Right cardiac atrium (tissue), 5 donors: ENCODE data around the gene CDC42SE1. TPM values are rescaled to one million over a fixed set of nuclear protein-coding genes. Genes with fewer than 3 reads are reported as not detected.
"Not testable (repeated sequence)": the region's sequence is repeated elsewhere in the genome, so short reads cannot be mapped to it uniquely, and the experiment has no call there.

ENCODE experiments used
- ATAC-seq, 2 donors: fragments of 200-7000 bp; cut with Tn5 transposase; one replicate each; pipeline versions ENCODE4 v1.8.0 to v1.9.1; 2020; ENCODE audit warnings: moderate library complexity in 2 of 2, mild to moderate bottlenecking in 1 of 2
- DNase-seq, 3 donors: peaks; one replicate each; pipeline ENCODE4 v3.0.0-alpha.2; 2020
- H3K27ac ChIP-seq: one replicate; pipeline ENCODE4 v1.5.1; 2013; ENCODE audit warnings: mild to moderate bottlenecking, low read length, control low read depth, moderate library complexity
- H3K27me3 ChIP-seq: one replicate; pipeline ENCODE4 v1.6.1; 2013; ENCODE audit not compliant: control insufficient read depth, insufficient read depth
- H3K4me1 ChIP-seq: one replicate; pipeline ENCODE4 v1.6.1; 2013; ENCODE audit warnings: low read length; ENCODE audit not compliant: control insufficient read depth, insufficient read depth
- H3K4me3 ChIP-seq: one replicate; pipeline ENCODE4 v1.5.1; 2013; ENCODE audit warnings: low read length, control low read depth
- H3K9me3 ChIP-seq: one replicate; pipeline ENCODE4 v1.6.1; 2013; ENCODE audit warnings: low read length; ENCODE audit not compliant: control insufficient read depth
- WGBS: extraction: QIAGEN DNeasy Blood & Tissue Kit; methylation state at CpG from one replicate; pipeline ENCODE4 v1.1.7; 2013; 5-methylcytosine and 5-hydroxymethylcytosine counted together
- intact Hi-C, 4 donors: fragments of 100-400 bp; cut with DNase I; formaldehyde crosslinking; loops; one replicate each; pipeline versions ENCODE4 v1.11.0 to v1.14.0; 2022 to 2023
- long read RNA-seq, 4 donors: library from polyadenylated mRNA; unstranded; transcript quantifications; one replicate each; pipeline ENCODE4 v2.0.0, GENCODE V29; 2020 to 2021
- polyA plus RNA-seq: library from polyadenylated mRNA; stranded (reverse); fragments of 200-250 nt; gene quantifications from one replicate; pipeline ENCODE4 v1.2.3, GENCODE V29; 2013
- total RNA-seq, 4 donors: library from RNA; stranded (reverse); fragmentation: NEBNext Ultra II Directional; extraction: Animal tissue kit (Norgen Biotek cat#: 25700); gene quantifications; one replicate each; pipeline ENCODE4 v1.2.1, GENCODE V29; 2021
- donor health status: healthy with polysubstance abuse.
- donor health status: DM: no; HTN: yes; CAD: no.
- donor health status: DM: no; HTN: no; CAD: no.
- donor health status: DM: no; HTN: yes; CAD: no; lungs with severe emphysema.
- donor health status: DM: yes; HTN: yes; CAD: no.

CDC42SE1 gene
- total RNA-seq (10 to 100 TPM; 34.7 to 53.6 (median 36.6) TPM), polyA plus RNA-seq (27.9 TPM)
- long read RNA-seq, donor 1, transcript CDC42SE1-201 (5 exons, 3,045 nt), result major isoform, 19 of 41 reads
- long read RNA-seq, donor 1, transcript CDC42SE1-207 (6 exons, 3,181 nt), result minor isoform, 6 of 41 reads
- long read RNA-seq, donor 1, partial matches to known transcripts, result 3 of 41 reads
- long read RNA-seq, donor 1, other reads (novel, unspliced or antisense), result 13 of 41 reads
- long read RNA-seq, donor 2, transcript CDC42SE1-201 (5 exons, 3,045 nt), result major isoform, 6 of 16 reads
- long read RNA-seq, donor 2, partial matches to known transcripts, result 0 of 16 reads
- long read RNA-seq, donor 2, other reads (novel, unspliced or antisense), result 7 of 16 reads
- long read RNA-seq, donor 3, transcript CDC42SE1-207 (6 exons, 3,181 nt), result minor isoform, 16 of 96 reads
- long read RNA-seq, donor 3, transcript CDC42SE1-201 (5 exons, 3,045 nt), result major isoform, 42 of 96 reads
- long read RNA-seq, donor 3, partial matches to known transcripts, result 12 of 96 reads
- long read RNA-seq, donor 3, other reads (novel, unspliced or antisense), result 26 of 96 reads
- long read RNA-seq, donor 4, transcript CDC42SE1-201 (5 exons, 3,045 nt), result major isoform, 6 of 16 reads
- long read RNA-seq, donor 4, partial matches to known transcripts, result 1 of 16 reads
- long read RNA-seq, donor 4, other reads (novel, unspliced or antisense), result 5 of 16 reads

- Histone ChIP-seq H3K27ac (peak within 1 kb of the TSS; percentile 86), H3K27me3 (no peaks in the 10 kb centered on the region), H3K4me3 (peak within 1 kb of the TSS; percentile 84), H3K4me1 (peaks cover 12% of the 10 kb centered on the region), H3K9me3 (no peaks in the 10 kb centered on the region)
- DNase-seq, result peak; percentile 89 to 95 (median 94)
- under 1% methylated on average over 58 of the region's 58 CpGs for WGBS
- ATAC-seq, result peak; percentile 94
- intact Hi-C loops, result loop anchor here in 1 of 4 donors (10.0 kb wide), 1 partner anchor 55 kb away; the partner anchor contains the start of genes MINDY1 and PRUNE1
Measured at GRCh38 chr1:151059109-151060006, at the start of gene CDC42SE1. Gene CDC42SE1, minus strand, starts transcription at chr1:151059622. Its CDS starts 3,892 bp downstream, at chr1:151055730.

- WGBS, result 94% methylated on average over 5 of the region's 5 CpGs
Measured at GRCh38 chr1:151108331-151108730, 48.9 kb upstream of the CDC42SE1 start.

GRCh38 chr1:151106894-151107293 lies 47.5 kb upstream of the CDC42SE1 start:
- no peak overlapping the region for H3K4me3 ChIP-seq
- no peak for ATAC-seq
- no peaks in the 10 kb centered on the region for H3K27me3 ChIP-seq
- H3K9me3 ChIP-seq, result no peaks in the 10 kb centered on the region
- intact Hi-C loops, result loop anchor here in 1 of 4 donors (10.0 kb wide), 1 partner anchor 48 kb away; the partner anchor contains the start of gene TNFAIP8L2
- WGBS, result 60% methylated on average over 2 of the region's 2 CpGs
- no peaks in the 10 kb centered on the region for H3K4me1 ChIP-seq
- no peak overlapping the region for H3K27ac ChIP-seq
- DNase-seq, result no peak

More at GRCh38 chr1:151108331-151108730, 48.9 kb upstream of the CDC42SE1 start:
- H3K4me3 ChIP-seq, result no peak overlapping the region
- no peaks in the 10 kb centered on the region for H3K27me3 ChIP-seq
- DNase-seq (no peak), ATAC-seq (no peak)
- H3K4me1 ChIP-seq, result no peaks in the 10 kb centered on the region
- intact Hi-C loops, result loop anchor here in 1 of 4 donors (10.0 kb wide), 1 partner anchor 46 kb away; the partner anchor contains the start of gene TNFAIP8L2
- no peak overlapping the region for H3K27ac ChIP-seq
- no peaks in the 10 kb centered on the region for H3K9me3 ChIP-seq

- Histone ChIP-seq H3K4me1 (no peaks in the 10 kb centered on the region), H3K4me3 (no peak overlapping the region), H3K9me3 (no peaks in the 10 kb centered on the region), H3K27me3 (no peaks in the 10 kb centered on the region), H3K27ac (no peak overlapping the region)
- intact Hi-C loops, result loop anchor here in 1 of 4 donors (10.0 kb wide), 1 partner anchor 50 kb away; the partner anchor contains the start of gene TNFAIP8L2
- ATAC-seq (no peak), DNase-seq (no peak)
Measured at GRCh38 chr1:151104630-151105029, 45.2 kb upstream of the CDC42SE1 start.

- Histone ChIP-seq H3K4me3 (no peak overlapping the region), H3K27ac (no peak overlapping the region), H3K4me1 (no peaks in the 10 kb centered on the region), H3K9me3 (no peaks in the 10 kb centered on the region), H3K27me3 (no peaks in the 10 kb centered on the region)
- 96% methylated on average over 1 of the region's 1 CpG for WGBS
- DNase-seq (no peak), ATAC-seq (no peak)
- intact Hi-C loops, result loop anchor here in 3 of 4 donors (2.0 to 5.0 kb wide), 2 partner anchors 59 kb away; partner anchors contain the start of gene TNFAIP8L2 (in 3 of the 3)
Measured at GRCh38 chr1:151098126-151098525, 38.7 kb upstream of the CDC42SE1 start.

- not testable (repeated sequence) for ATAC-seq, H3K9me3 ChIP-seq, H3K4me3 ChIP-seq, H3K27ac ChIP-seq, H3K4me1 ChIP-seq, DNase-seq, H3K27me3 ChIP-seq
- WGBS, result 92% methylated on average over 6 of the region's 6 CpGs
- intact Hi-C loops, result loop anchor here in 1 of 4 donors (5.0 kb wide), 1 partner anchor 60 kb away; the partner anchor contains the start of gene TNFAIP8L2
Measured at GRCh38 chr1:151097426-151097825, 38.0 kb upstream of the CDC42SE1 start.

- Histone ChIP-seq H3K27ac (no peak overlapping the region), H3K27me3 (no peaks in the 10 kb centered on the region), H3K4me1 (no peaks in the 10 kb centered on the region), H3K4me3 (no peak overlapping the region), H3K9me3 (no peaks in the 10 kb centered on the region)
- ATAC-seq, result no peak
- WGBS, result 79% methylated on average over 4 of the region's 4 CpGs
- intact Hi-C loops, result no loop called here
- DNase-seq, result no peak
Measured at GRCh38 chr1:151085953-151086559, 26.6 kb upstream of the CDC42SE1 start.

- no peak overlapping the region for H3K4me3 ChIP-seq
- no peaks in the 10 kb centered on the region for H3K4me1 ChIP-seq
- DNase-seq (no peak), ATAC-seq (no peak)
- WGBS, result 79% methylated on average over 13 of the region's 13 CpGs
- no peaks in the 10 kb centered on the region for H3K9me3 ChIP-seq
- intact Hi-C loops, result no loop called here
- no peak overlapping the region for H3K27ac ChIP-seq
- H3K27me3 ChIP-seq, result no peaks in the 10 kb centered on the region
Measured at GRCh38 chr1:151072224-151072623, 12.8 kb upstream of the CDC42SE1 start.

GRCh38 chr1:151070474-151071276 lies 11.3 kb upstream of the CDC42SE1 start, which contains the start of gene GABPB2:
Gene GABPB2, plus strand, starts transcription at chr1:151070761. Its CDS starts 17,429 bp downstream, at chr1:151088190.
- ATAC-seq, result peak; percentile 95 to 96

More at GRCh38 chr1:151070474-151071276, 11.3 kb upstream of the CDC42SE1 start, which contains the start of gene GABPB2:
- Histone ChIP-seq H3K4me3 (peak within 1 kb of the TSS; percentile 74), H3K4me1 (no peaks in the 10 kb centered on the region), H3K27ac (peak within 1 kb of the TSS; percentile 94), H3K9me3 (no peaks in the 10 kb centered on the region), H3K27me3 (no peaks in the 10 kb centered on the region)
- DNase-seq, result peak; percentile 96 to 97 (median 97)
- intact Hi-C loops, result no loop called here
- under 1% methylated on average over 50 of the region's 50 CpGs for WGBS
